OCI-LY1 (cell line): ENCODE measurements around the gene IQCN.

Source experiments
- CTCF ChIP-seq: fragments of 200-600 bp; sonication (generic), shearing (Covaris generic); IDR thresholded peaks from 2 replicates; pipeline ENCODE4 v1.5.1; 2017; ENCODE audit warnings: mild to moderate bottlenecking, antibody characterized with exemption, low read length, moderate library complexity, mixed read lengths
- EZH2 ChIP-seq: fragments of 200-600 bp; sonication (generic), shearing (Covaris generic); IDR thresholded peaks from 2 replicates; pipeline ENCODE4 v1.8.0; 2017; ENCODE audit warnings: borderline replicate concordance, mixed run types, mild to moderate bottlenecking, antibody characterized with exemption, low read length, moderate library complexity, mixed read lengths

- TF ChIP-seq CTCF (no peak), EZH2 (no peak)
Measured at GRCh38 chr19:18321734-18322102, 47.5 kb upstream of the IQCN start.
